Activated naive CD8-positive, alpha-beta T cell treated with anti-CD3 and anti-CD28 coated beads, Interleukin-2, amount 10 ng/mL, durations not matched to agents 7 days and 5 days (primary cell): ENCODE results near the gene TMSB4X. TPM values are rescaled to one million over a fixed set of nuclear protein-coding genes. Genes with fewer than 3 reads are reported as not detected.

Source experiments
- ATAC-seq: fragments of 150-1000 bp; cut with Tn5 transposase; one replicate; pipeline ENCODE4 v1.10.0; 2021; ENCODE audit warnings: low read depth, moderate library complexity
- POLR2A ChIA-PET: fragments of 350-600 bp; sonication (Branson Sonifier 250); formaldehyde crosslinking; loops from one replicate; lab custom pipeline; 2021; ENCODE audit warnings: antibody characterized with exemption; lab: Charles Lee
- DNase-seq: peaks from one replicate; pipeline ENCODE4 v3.0.0; 2021
- H3K27ac Mint-ChIP-seq: one replicate; pipeline ENCODE4 v1.8.0; 2022; ENCODE audit warnings: mild to moderate bottlenecking, mixed read lengths
- H3K27me3 Mint-ChIP-seq: one replicate; pipeline ENCODE4 v1.8.0; 2022; ENCODE audit warnings: mild to moderate bottlenecking, moderate library complexity, mixed read lengths
- H3K36me3 Mint-ChIP-seq: one replicate; pipeline ENCODE4 v1.8.0; 2021; ENCODE audit warnings: mild to moderate bottlenecking, mixed read lengths
- H3K4me1 Mint-ChIP-seq: one replicate; pipeline ENCODE4 v1.8.0; 2021; ENCODE audit warnings: mixed read lengths
- H3K4me3 Mint-ChIP-seq: one replicate; pipeline ENCODE4 v1.8.0; 2022; ENCODE audit warnings: mild to moderate bottlenecking, moderate library complexity, mixed read lengths
- H3K9me3 Mint-ChIP-seq: one replicate; pipeline ENCODE4 v1.8.0; 2021; ENCODE audit warnings: mixed read lengths
- total RNA-seq, 2 experiments: library from RNA; stranded (reverse); gene quantifications; one replicate each; pipeline ENCODE4 v1.2.3, GENCODE V29; 2021

TMSB4X gene
- total RNA-seq, 2 experiments from 2014 or later = 8,001 to 8,464 TPM

- Mint-ChIP-seq H3K36me3 (no peaks in the 10 kb centered on the region), H3K9me3 (no peaks in the 10 kb centered on the region), H3K27me3 (no peaks in the 10 kb centered on the region), H3K27ac (peak overlapping the region; percentile 75), H3K4me1 (peaks cover 49% of the 10 kb centered on the region), H3K4me3 (no peak overlapping the region)
- POLR2A ChIA-PET = interaction anchor here (1.8 to 16.4 kb wide), 3 partner anchors 24 to 143 kb away, joined by 4 to 942 read pairs (median 85); partner anchors contain the start of gene TMSB4X
- DNase-seq = no peak
- ATAC-seq = no peak
Observed at GRCh38 chrX:12948495-12948894, 26.4 kb upstream of the TMSB4X start.

- POLR2A ChIA-PET = interaction anchor here (1.5 to 16.4 kb wide), 7 partner anchors 11 to 142 kb away, joined by 4 to 942 read pairs (median 8); partner anchors contain the start of gene TMSB4X
- peak overlapping the region; percentile 95 for H3K27ac Mint-ChIP-seq
- no peaks in the 10 kb centered on the region for H3K27me3 Mint-ChIP-seq
- H3K9me3 Mint-ChIP-seq = no peaks in the 10 kb centered on the region
- ATAC-seq (no peak), DNase-seq (no peak)
- peak overlapping the region; percentile 97 for H3K4me3 Mint-ChIP-seq
- no peaks in the 10 kb centered on the region for H3K36me3 Mint-ChIP-seq
- H3K4me1 Mint-ChIP-seq = peaks cover 53% of the 10 kb centered on the region
Observed at GRCh38 chrX:12949205-12949926, 25.5 kb upstream of the TMSB4X start.

GRCh38 chrX:12949927-12950656, 24.8 kb upstream of the TMSB4X start:
- Mint-ChIP-seq H3K27me3 (no peaks in the 10 kb centered on the region), H3K36me3 (no peaks in the 10 kb centered on the region), H3K9me3 (no peaks in the 10 kb centered on the region), H3K27ac (peak overlapping the region; percentile 95), H3K4me3 (peak overlapping the region; percentile 97), H3K4me1 (peaks cover 58% of the 10 kb centered on the region)
- DNase-seq (no peak), ATAC-seq (peak; percentile 67)
- POLR2A ChIA-PET = interaction anchor here (0.9 to 16.4 kb wide), 12 partner anchors 10 to 142 kb away, joined by 3 to 942 read pairs (median 7); partner anchors contain the start of gene TMSB4X

- POLR2A ChIA-PET = interaction anchor here (0.9 to 16.4 kb wide), 14 partner anchors 9 to 141 kb away, joined by 3 to 942 read pairs (median 6); partner anchors contain the start of gene TMSB4X
- Mint-ChIP-seq H3K36me3 (no peaks in the 10 kb centered on the region), H3K4me1 (peaks cover 62% of the 10 kb centered on the region), H3K9me3 (no peaks in the 10 kb centered on the region), H3K4me3 (peak overlapping the region; percentile 97), H3K27ac (peak overlapping the region; percentile 95), H3K27me3 (no peaks in the 10 kb centered on the region)
- ATAC-seq = peak; percentile 73
- DNase-seq = peak; percentile 67
Observed at GRCh38 chrX:12950851-12951594, 23.9 kb upstream of the TMSB4X start.

- DNase-seq (no peak), ATAC-seq (no peak)
- peaks cover 63% of the 10 kb centered on the region for H3K4me1 Mint-ChIP-seq
- H3K9me3 Mint-ChIP-seq = no peaks in the 10 kb centered on the region
- peak overlapping the region; percentile 95 for H3K27ac Mint-ChIP-seq
- POLR2A ChIA-PET = interaction anchor here (1.0 to 16.4 kb wide), 11 partner anchors 21 to 140 kb away, joined by 3 to 942 read pairs (median 8); partner anchors contain the start of gene TMSB4X
- no peaks in the 10 kb centered on the region for H3K36me3 Mint-ChIP-seq
- H3K27me3 Mint-ChIP-seq = no peaks in the 10 kb centered on the region
- peak overlapping the region; percentile 97 for H3K4me3 Mint-ChIP-seq
Observed at GRCh38 chrX:12951595-12951975, 23.3 kb upstream of the TMSB4X start.

- POLR2A ChIA-PET = interaction anchor here (1.0 to 16.4 kb wide), 5 partner anchors 19 to 138 kb away, joined by 4 to 942 read pairs (median 11); partner anchors contain the start of gene TMSB4X
- Mint-ChIP-seq H3K9me3 (no peaks in the 10 kb centered on the region), H3K36me3 (no peaks in the 10 kb centered on the region), H3K4me1 (peaks cover 57% of the 10 kb centered on the region), H3K4me3 (peak overlapping the region; percentile 97), H3K27ac (peak overlapping the region; percentile 95), H3K27me3 (no peaks in the 10 kb centered on the region)
- ATAC-seq (no peak), DNase-seq (no peak)
Observed at GRCh38 chrX:12953420-12953819, 21.5 kb upstream of the TMSB4X start.

- ATAC-seq (no peak), DNase-seq (no peak)
- H3K4me1 Mint-ChIP-seq = peaks cover 53% of the 10 kb centered on the region
- POLR2A ChIA-PET = interaction anchor here (0.6 to 16.4 kb wide), 9 partner anchors 18 to 137 kb away, joined by 3 to 942 read pairs (median 11); partner anchors contain the start of gene TMSB4X
- no peaks in the 10 kb centered on the region for H3K9me3 Mint-ChIP-seq
- peak overlapping the region; percentile 95 for H3K27ac Mint-ChIP-seq
- no peaks in the 10 kb centered on the region for H3K36me3 Mint-ChIP-seq
- peak overlapping the region; percentile 97 for H3K4me3 Mint-ChIP-seq
- no peaks in the 10 kb centered on the region for H3K27me3 Mint-ChIP-seq
Observed at GRCh38 chrX:12954376-12954775, 20.5 kb upstream of the TMSB4X start.

- Mint-ChIP-seq H3K36me3 (no peaks in the 10 kb centered on the region), H3K9me3 (no peaks in the 10 kb centered on the region), H3K4me3 (peak overlapping the region; percentile 97), H3K27me3 (no peaks in the 10 kb centered on the region), H3K27ac (peak overlapping the region; percentile 95), H3K4me1 (peaks cover 53% of the 10 kb centered on the region)
- POLR2A ChIA-PET = interaction anchor here (0.9 to 16.4 kb wide), 8 partner anchors 18 to 137 kb away, joined by 3 to 942 read pairs (median 22); partner anchors contain the start of gene TMSB4X
- DNase-seq (no peak), ATAC-seq (no peak)
Observed at GRCh38 chrX:12954981-12955380, 19.9 kb upstream of the TMSB4X start.

GRCh38 chrX:12955882-12956703, 18.8 kb upstream of the TMSB4X start:
- H3K27ac Mint-ChIP-seq = peak overlapping the region; percentile 97
- no peaks in the 10 kb centered on the region for H3K9me3 Mint-ChIP-seq
- peaks cover 56% of the 10 kb centered on the region for H3K4me1 Mint-ChIP-seq
- POLR2A ChIA-PET = interaction anchor here (1.5 to 16.4 kb wide), 7 partner anchors 9 to 136 kb away, joined by 4 to 942 read pairs (median 26); partner anchors contain the start of gene TMSB4X
- peak; percentile 71 for DNase-seq
- peak; percentile 25 for ATAC-seq
- no peaks in the 10 kb centered on the region for H3K36me3 Mint-ChIP-seq
- no peaks in the 10 kb centered on the region for H3K27me3 Mint-ChIP-seq
- H3K4me3 Mint-ChIP-seq = peak overlapping the region; percentile 97

GRCh38 chrX:12956704-12957534, 18.0 kb upstream of the TMSB4X start:
- H3K27ac Mint-ChIP-seq = peak overlapping the region; percentile 97
- peak; percentile 67 for ATAC-seq
- H3K4me1 Mint-ChIP-seq = peaks cover 62% of the 10 kb centered on the region
- POLR2A ChIA-PET = interaction anchor here (1.3 to 16.4 kb wide), 10 partner anchors 10 to 135 kb away, joined by 3 to 942 read pairs (median 14); partner anchors contain the start of gene TMSB4X
- peaks cover 3% of the 10 kb centered on the region for H3K36me3 Mint-ChIP-seq
- H3K9me3 Mint-ChIP-seq = no peaks in the 10 kb centered on the region
- no peaks in the 10 kb centered on the region for H3K27me3 Mint-ChIP-seq
- DNase-seq = peak; percentile 44
- H3K4me3 Mint-ChIP-seq = peak overlapping the region; percentile 97

GRCh38 chrX:12958059-12958458, 16.9 kb upstream of the TMSB4X start:
- H3K4me3 Mint-ChIP-seq = peak overlapping the region; percentile 79
- DNase-seq = no peak
- H3K36me3 Mint-ChIP-seq = peaks cover 3% of the 10 kb centered on the region
- ATAC-seq = no peak
- H3K27me3 Mint-ChIP-seq = no peaks in the 10 kb centered on the region
- H3K9me3 Mint-ChIP-seq = no peaks in the 10 kb centered on the region
- POLR2A ChIA-PET = interaction anchor here (0.7 to 16.4 kb wide), 9 partner anchors 11 to 133 kb away, joined by 3 to 942 read pairs (median 9); partner anchors contain the start of gene TMSB4X
- H3K27ac Mint-ChIP-seq = peak overlapping the region; percentile 92
- H3K4me1 Mint-ChIP-seq = peaks cover 59% of the 10 kb centered on the region
